Stimulated activated CD8-positive, alpha-beta memory T cell treated with anti-CD3 and anti-CD28 coated beads, Interleukin-7, amount 100 ng/mL, for 1 hour (primary cell): ENCODE data around the gene ALG13.
"Not testable (repeated sequence)": the region's sequence is repeated elsewhere in the genome, so short reads cannot be mapped to it uniquely, and the experiment has no call there.

Experiments
- DNase-seq, 2 donors: peaks; one replicate each; pipeline ENCODE4 v3.0.0-alpha.2; 2020; ENCODE audit warnings: low read depth in 2 of 2

The ALG13 gene

GRCh38 chrX:111759686-111760085 lies 78.7 kb downstream of the ALG13 start:
- no peak for DNase-seq

GRCh38 chrX:111761578-111762135 lies 80.7 kb downstream of the ALG13 start:
- DNase-seq: no peak

DNA sequence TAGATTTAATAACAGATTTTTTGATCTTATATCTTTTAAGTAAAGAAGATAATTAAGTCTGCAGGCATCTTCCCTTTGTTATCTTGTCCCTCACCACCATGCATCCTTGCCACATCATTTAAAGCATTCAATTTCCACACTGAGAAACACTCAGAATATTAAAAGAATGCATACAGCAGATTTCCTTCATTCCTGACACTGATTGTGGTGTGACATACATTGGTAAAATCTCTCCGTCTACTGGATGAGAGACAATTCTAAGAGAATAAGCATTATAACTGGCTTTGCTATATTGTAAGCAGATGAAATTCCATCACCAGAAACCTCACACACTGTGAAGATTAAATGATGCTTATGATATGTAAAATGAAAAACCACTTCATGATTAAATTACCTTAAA lies 97.6 kb downstream of the ALG13 start:
- no peak for DNase-seq

DNA sequence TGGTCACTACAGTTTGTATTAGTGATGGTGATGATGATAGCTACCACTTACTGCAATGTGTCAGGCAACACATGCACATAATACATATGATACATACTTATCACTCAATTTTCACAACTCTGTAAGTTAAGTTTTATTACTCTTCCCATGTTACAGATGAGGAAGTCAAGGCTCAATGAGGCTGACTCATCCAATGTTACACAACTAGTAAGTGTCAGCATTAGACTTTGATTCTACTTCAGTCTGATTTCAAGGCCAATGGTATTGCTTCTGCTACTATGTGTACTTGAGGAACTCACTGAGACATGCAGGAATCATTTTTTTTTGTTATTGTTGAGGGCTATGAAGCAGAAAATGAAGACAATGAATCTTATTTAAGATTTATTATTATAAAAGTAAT lies 98.6 kb downstream of the ALG13 start:
- DNase-seq: no peak

- no peak for DNase-seq
Observed at GRCh38 chrX:111784667-111785066, 103.7 kb downstream of the ALG13 start.

DNA sequence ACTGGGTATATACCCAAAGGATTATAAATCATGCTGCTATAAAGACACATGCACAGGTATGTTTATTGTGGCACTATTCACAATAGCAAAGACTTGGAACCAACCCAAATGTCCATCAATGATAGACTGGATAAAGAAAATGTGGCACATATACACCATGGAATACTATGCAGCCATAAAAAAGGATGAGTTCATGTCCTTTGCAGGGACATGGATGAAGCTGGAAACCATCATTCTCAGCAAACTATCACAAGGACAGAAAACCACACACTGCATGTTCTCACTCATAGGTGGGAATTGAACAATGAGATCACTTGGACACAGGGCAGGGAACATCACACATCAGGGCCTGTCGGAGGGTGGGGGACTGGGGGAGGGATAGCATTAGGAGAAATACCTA lies 109.1 kb downstream of the ALG13 start:
- not testable (repeated sequence) for DNase-seq
